H9 (cell line): ENCODE data around the gene TSEN15. TPM values are rescaled to one million over a fixed set of nuclear protein-coding genes. Genes with fewer than 3 reads are reported as not detected.
A peak's percentile ranks its signal among the peaks of the same experiment; 100 is the strongest.

Source experiments
- DNase-seq: peaks from one replicate; pipeline ENCODE4 v3.0.0-alpha.2; 2017
- H2AFZ ChIP-seq: one replicate; pipeline ENCODE4 v1.6.1; 2013; ENCODE audit warnings: mild to moderate bottlenecking, low read length, control low read depth, moderate library complexity
- H2AK5ac ChIP-seq: 2 replicates; pipeline ENCODE4 v1.6.1; 2013; ENCODE audit warnings: low read length, control low read depth, mixed read lengths; ENCODE audit not compliant: insufficient read length
- H2BK120ac ChIP-seq: one replicate; pipeline ENCODE4 v1.6.1; 2013; ENCODE audit warnings: low read depth, mild to moderate bottlenecking, low read length, control low read depth, inconsistent platforms; ENCODE audit not compliant: poor library complexity, severe bottlenecking
- H2BK12ac ChIP-seq: 2 replicates; pipeline ENCODE4 v1.6.1; 2013; ENCODE audit warnings: low read length, control low read depth, mixed read lengths, low read depth; ENCODE audit not compliant: insufficient read length
- H2BK15ac ChIP-seq: 2 replicates; pipeline ENCODE4 v1.6.1; 2013; ENCODE audit warnings: low read depth, low read length, control low read depth
- H2BK20ac ChIP-seq: one replicate; pipeline ENCODE4 v1.6.1; 2013; ENCODE audit warnings: low read depth, mild to moderate bottlenecking, low read length, control low read depth, inconsistent platforms; ENCODE audit not compliant: poor library complexity, severe bottlenecking
- H2BK5ac ChIP-seq: 2 replicates; pipeline ENCODE4 v1.6.1; 2013; ENCODE audit warnings: low read length, control low read depth, mixed read lengths; ENCODE audit not compliant: insufficient read length
- H3K14ac ChIP-seq: 2 replicates; pipeline ENCODE4 v1.6.1; 2013; ENCODE audit warnings: low read length, control low read depth; ENCODE audit not compliant: insufficient read depth
- H3K18ac ChIP-seq: 2 replicates; pipeline ENCODE4 v1.6.1; 2013; ENCODE audit warnings: low read depth, mild to moderate bottlenecking, mixed read lengths, low read length, control low read depth; ENCODE audit not compliant: insufficient read length
- H3K23ac ChIP-seq: 2 replicates; pipeline ENCODE4 v1.6.1; 2013; ENCODE audit warnings: low read length, control low read depth, mixed read lengths, low read depth; ENCODE audit not compliant: insufficient read length
- H3K23me2 ChIP-seq: 2 replicates; pipeline ENCODE4 v1.6.1; 2013; ENCODE audit warnings: low read depth, mild to moderate bottlenecking, mixed read lengths, low read length, control low read depth; ENCODE audit not compliant: insufficient read length, poor library complexity, severe bottlenecking
- H3K27ac ChIP-seq: 2 replicates; pipeline ENCODE4 v1.5.1; 2013; ENCODE audit warnings: low read length, control low read depth, mixed read lengths, low read depth; ENCODE audit not compliant: insufficient read length
- H3K27me3 ChIP-seq: 2 replicates; pipeline ENCODE4 v1.6.1; 2013; ENCODE audit warnings: low read length, control low read depth, inconsistent platforms; ENCODE audit not compliant: insufficient read depth
- H3K4ac ChIP-seq: 2 replicates; pipeline ENCODE4 v1.6.1; 2013; ENCODE audit warnings: low read depth, mild to moderate bottlenecking, control low read depth, inconsistent platforms, low read length, moderate library complexity
- H3K4me1 ChIP-seq: 2 replicates; pipeline ENCODE4 v1.6.1; 2013; ENCODE audit warnings: low read length, control low read depth, inconsistent platforms; ENCODE audit not compliant: insufficient read depth
- H3K4me2 ChIP-seq: 2 replicates; pipeline ENCODE4 v1.6.1; 2013; ENCODE audit warnings: low read length, control low read depth, mixed read lengths; ENCODE audit not compliant: insufficient read length, insufficient read depth
- H3K56ac ChIP-seq: 2 replicates; pipeline ENCODE4 v1.6.1; 2013; ENCODE audit warnings: low read depth, mild to moderate bottlenecking, mixed read lengths, low read length, control low read depth; ENCODE audit not compliant: insufficient read length
- H3K79me1 ChIP-seq: 2 replicates; pipeline ENCODE4 v1.6.1; 2013; ENCODE audit warnings: low read depth, mild to moderate bottlenecking, moderate library complexity, low read length, control low read depth, inconsistent platforms; ENCODE audit not compliant: insufficient read depth, poor library complexity, severe bottlenecking
- H3K79me2 ChIP-seq: 2 replicates; pipeline ENCODE4 v1.6.1; 2013; ENCODE audit warnings: low read length, control low read depth, inconsistent platforms; ENCODE audit not compliant: insufficient read depth
- H3K9ac ChIP-seq: 2 replicates; pipeline ENCODE4 v1.6.1; 2013; ENCODE audit warnings: low read length, control low read depth, mixed read lengths; ENCODE audit not compliant: insufficient read length; ENCODE audit errors: extremely low read depth
- H3K9me3 ChIP-seq: one replicate; pipeline ENCODE4 v1.6.1; 2013; ENCODE audit warnings: low read depth, low read length, inconsistent platforms; ENCODE audit not compliant: control insufficient read depth
- H3T11ph ChIP-seq: one replicate; pipeline ENCODE4 v1.6.1; 2013; ENCODE audit warnings: mild to moderate bottlenecking, low read length, control low read depth, inconsistent platforms
- H4K20me1 ChIP-seq: one replicate; pipeline ENCODE4 v1.6.1; 2013; ENCODE audit not compliant: control insufficient read depth, insufficient read length, insufficient read depth
- H4K5ac ChIP-seq: 2 replicates; pipeline ENCODE4 v1.6.1; 2013; ENCODE audit warnings: low read depth, mild to moderate bottlenecking, mixed read lengths, low read length, control low read depth; ENCODE audit not compliant: insufficient read length
- H4K8ac ChIP-seq: replicated peaks from 2 replicates; pipeline ENCODE4 v1.6.1; 2013; ENCODE audit warnings: low read length, control low read depth, mixed read lengths, low read depth; ENCODE audit not compliant: insufficient read length
- H4K91ac ChIP-seq: 2 replicates; pipeline ENCODE4 v1.6.1; 2013; ENCODE audit warnings: low read depth, mild to moderate bottlenecking, moderate library complexity, mixed read lengths, low read length, control low read depth; ENCODE audit not compliant: insufficient read length
- H3K27ac Mint-ChIP-seq, 3 experiments: 2 replicates in 2 of 3; 3 replicates in 1 of 3; pipeline ENCODE4 v1.8.0; 2020 to 2021; ENCODE audit warnings: mixed read lengths in 3 of 3, mild to moderate bottlenecking in 1 of 3, moderate library complexity in 1 of 3
- H3K27me3 Mint-ChIP-seq: 2 replicates; pipeline ENCODE4 v1.8.0; 2021; ENCODE audit warnings: low read depth, mild to moderate bottlenecking, moderate library complexity, mixed read lengths
- H3K36me3 Mint-ChIP-seq, 3 experiments: 2 replicates in 2 of 3; 3 replicates in 1 of 3; pipeline ENCODE4 v1.8.0; 2020 to 2021; ENCODE audit warnings: low read depth in 3 of 3, mixed read lengths in 3 of 3; ENCODE audit not compliant: insufficient read depth in 1 of 3
- H3K4me1 Mint-ChIP-seq, 2 experiments: 2 replicates each; pipeline ENCODE4 v1.8.0; 2020; ENCODE audit warnings: mixed read lengths in 2 of 2
- H3K4me3 Mint-ChIP-seq, 2 experiments: 2 replicates in 1 of 2; 3 replicates in 1 of 2; pipeline ENCODE4 v1.8.0; 2020 to 2021; ENCODE audit warnings: mild to moderate bottlenecking in 2 of 2, mixed read lengths in 2 of 2, moderate library complexity in 1 of 2
- H3K9me3 Mint-ChIP-seq, 2 experiments: 2 replicates in 1 of 2; 3 replicates in 1 of 2; pipeline ENCODE4 v1.8.0; 2020; ENCODE audit warnings: mild to moderate bottlenecking in 2 of 2, mixed read lengths in 2 of 2, moderate library complexity in 1 of 2
- total RNA-seq: library from RNA; stranded (reverse); gene quantifications from 2 replicates; pipeline ENCODE4 v1.2.1, GENCODE V29; 2021
- TF ChIP-seq, protein P1 (sequence below): fragments of 200-600 bp; sonication (generic); conservative IDR thresholded peaks from 3 replicates; pipeline ENCODE4 v1.8.0; 2021; ENCODE audit warnings: antibody characterized with exemption, mild to moderate bottlenecking

TSEN15 gene
- total RNA-seq, 1 experiment from 2014 or later, result 21.9 TPM

DNA sequence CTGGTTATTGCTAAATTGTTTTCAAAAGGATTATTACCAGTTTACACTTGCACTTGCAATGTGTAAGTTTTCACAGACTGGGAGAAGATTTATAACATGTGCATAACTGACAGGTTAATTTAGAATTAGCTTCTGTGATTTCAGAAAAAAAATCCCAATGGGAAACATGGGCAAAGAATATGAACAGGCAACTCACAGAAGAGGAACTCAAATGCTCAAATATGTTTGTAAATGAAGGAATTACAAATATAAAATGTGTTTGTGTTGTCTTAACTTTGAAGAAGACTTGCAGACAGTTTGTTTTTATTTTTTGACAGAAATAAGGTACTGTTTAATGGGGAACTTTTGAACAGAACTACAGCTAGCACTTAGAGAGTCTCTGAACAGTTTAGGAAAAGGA lies 8.4 kb downstream of the TSEN15 start:
- H3K4me1 Mint-ChIP-seq, result peaks cover 35 to 41% of the 10 kb centered on the region in 2 experiments
- H2BK12ac ChIP-seq, result no peak overlapping the region
- no peak overlapping the region for H3K4me2 ChIP-seq
- H3K27ac ChIP-seq, result no peak overlapping the region
- H4K20me1 ChIP-seq, result no peaks in the 10 kb centered on the region
- peaks cover 0 to 4% of the 10 kb centered on the region in 2 experiments; a peak in 4 of 5 replicates for H3K9me3 Mint-ChIP-seq
- no peak overlapping the region for H3K14ac ChIP-seq
- no peak overlapping the region for H4K5ac ChIP-seq
- peak overlapping the region; percentile 83 for H2AK5ac ChIP-seq
- no peaks in the 10 kb centered on the region for H3K9me3 ChIP-seq
- H3K18ac ChIP-seq, result no peak overlapping the region
- no peak overlapping the region for H3K23ac ChIP-seq
- H3K4ac ChIP-seq, result no peak overlapping the region
- H2BK5ac ChIP-seq, result no peak overlapping the region
- no peaks in the 10 kb centered on the region for H3K23me2 ChIP-seq
- H3K27ac Mint-ChIP-seq, result peak overlapping the region in 2 of 3 experiments; percentile 26 to 75; a peak in 1 of 7 replicates
- TF ChIP-seq, protein P1, sequence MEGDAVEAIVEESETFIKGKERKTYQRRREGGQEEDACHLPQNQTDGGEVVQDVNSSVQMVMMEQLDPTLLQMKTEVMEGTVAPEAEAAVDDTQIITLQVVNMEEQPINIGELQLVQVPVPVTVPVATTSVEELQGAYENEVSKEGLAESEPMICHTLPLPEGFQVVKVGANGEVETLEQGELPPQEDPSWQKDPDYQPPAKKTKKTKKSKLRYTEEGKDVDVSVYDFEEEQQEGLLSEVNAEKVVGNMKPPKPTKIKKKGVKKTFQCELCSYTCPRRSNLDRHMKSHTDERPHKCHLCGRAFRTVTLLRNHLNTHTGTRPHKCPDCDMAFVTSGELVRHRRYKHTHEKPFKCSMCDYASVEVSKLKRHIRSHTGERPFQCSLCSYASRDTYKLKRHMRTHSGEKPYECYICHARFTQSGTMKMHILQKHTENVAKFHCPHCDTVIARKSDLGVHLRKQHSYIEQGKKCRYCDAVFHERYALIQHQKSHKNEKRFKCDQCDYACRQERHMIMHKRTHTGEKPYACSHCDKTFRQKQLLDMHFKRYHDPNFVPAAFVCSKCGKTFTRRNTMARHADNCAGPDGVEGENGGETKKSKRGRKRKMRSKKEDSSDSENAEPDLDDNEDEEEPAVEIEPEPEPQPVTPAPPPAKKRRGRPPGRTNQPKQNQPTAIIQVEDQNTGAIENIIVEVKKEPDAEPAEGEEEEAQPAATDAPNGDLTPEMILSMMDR, result no peak
- H3T11ph ChIP-seq, result no peak overlapping the region
- no peak for DNase-seq
- no peaks in the 10 kb centered on the region for H3K27me3 ChIP-seq
- no peak overlapping the region for H2BK20ac ChIP-seq
- no peaks in the 10 kb centered on the region for H3K79me1 ChIP-seq
- no peak overlapping the region for H4K8ac ChIP-seq
- no peak overlapping the region for H2BK15ac ChIP-seq
- no peaks in the 10 kb centered on the region; the same call in 1 of the 2 replicates for H3K4me1 ChIP-seq
- H4K91ac ChIP-seq, result no peak overlapping the region
- H3K79me2 ChIP-seq, result no peaks in the 10 kb centered on the region
- H3K36me3 Mint-ChIP-seq, result peaks cover 18 to 26% (median 20%) of the 10 kb centered on the region in 3 experiments
- H2AFZ ChIP-seq, result no peak overlapping the region
- no peak overlapping the region for H3K56ac ChIP-seq
- no peak overlapping the region for H3K4me3 Mint-ChIP-seq
- no peak overlapping the region for H2BK120ac ChIP-seq
- H3K9ac ChIP-seq, result no peak overlapping the region
- H3K27me3 Mint-ChIP-seq, result no peaks in the 10 kb centered on the region
